Nephron progenitor cell (in vitro differentiated cells): ENCODE results near the gene IRX3.

Source experiments
- DNase-seq: peaks from one replicate; pipeline ENCODE4 v3.0.0; 2021
- H3K27ac Mint-ChIP-seq: 2 replicates; pipeline ENCODE4 v1.8.0; 2021; ENCODE audit warnings: mild to moderate bottlenecking, moderate library complexity, mixed read lengths
- H3K27me3 Mint-ChIP-seq: 2 replicates; pipeline ENCODE4 v1.8.0; 2021; ENCODE audit warnings: mild to moderate bottlenecking, low read depth, mixed read lengths; ENCODE audit not compliant: poor library complexity
- H3K36me3 Mint-ChIP-seq: 2 replicates; pipeline ENCODE4 v1.8.0; 2021; ENCODE audit warnings: low read depth, mixed read lengths
- H3K4me1 Mint-ChIP-seq: 2 replicates; pipeline ENCODE4 v1.8.0; 2021; ENCODE audit warnings: mixed read lengths
- H3K4me3 Mint-ChIP-seq: 2 replicates; pipeline ENCODE4 v1.8.0; 2021; ENCODE audit warnings: mild to moderate bottlenecking, moderate library complexity, mixed read lengths
- H3K9me3 Mint-ChIP-seq: 2 replicates; pipeline ENCODE4 v1.8.0; 2021; ENCODE audit warnings: mild to moderate bottlenecking, moderate library complexity, mixed read lengths
- CTCF ChIP-seq: fragments of 200-600 bp; sonication (generic); IDR thresholded peaks from 2 replicates; pipeline ENCODE4 v1.5.0; 2021; ENCODE audit warnings: antibody characterized with exemption

Gene IRX3

DNA sequence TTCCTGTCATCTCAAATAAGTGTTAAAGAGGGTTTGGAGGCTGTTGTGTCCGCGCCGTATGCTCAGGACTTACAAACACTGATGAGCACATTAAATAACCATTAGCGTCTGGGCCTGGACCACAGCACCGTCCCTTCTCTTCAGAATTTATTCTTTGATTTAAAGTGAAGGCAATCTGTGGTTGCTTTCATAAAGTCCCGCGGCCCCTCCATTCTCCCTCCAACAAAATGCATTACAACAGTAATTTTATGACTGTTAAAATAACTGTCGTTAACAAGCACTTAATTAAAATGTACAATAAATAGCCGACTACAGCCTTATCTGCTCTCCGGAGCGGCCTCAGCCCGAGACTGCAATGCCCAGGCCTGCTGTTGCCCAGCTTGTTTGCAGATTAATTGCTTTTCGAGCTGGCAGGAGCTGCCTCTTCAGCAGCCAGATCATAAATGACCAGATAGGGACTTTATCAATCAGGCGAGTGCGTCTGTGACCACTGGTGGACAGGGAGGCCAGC is 30.6 kb upstream of the IRX3 start:
- peaks cover 7% of the 10 kb centered on the region for H3K9me3 Mint-ChIP-seq

GRCh38 chr16:54316095-54316889 is 29.7 kb upstream of the IRX3 start:
- TF ChIP-seq CTCF, result no peak
- Mint-ChIP-seq H3K36me3 (no peaks in the 10 kb centered on the region), H3K9me3 (peaks cover 7% of the 10 kb centered on the region), H3K27me3 (peaks cover 21% of the 10 kb centered on the region), H3K4me3 (no peak overlapping the region), H3K27ac (no peak overlapping the region), H3K4me1 (peaks cover 34% of the 10 kb centered on the region)
- no peak for DNase-seq

More for the DNA sequence above, 30.6 kb upstream of the IRX3 start:
- no peak for DNase-seq
- H3K4me3 Mint-ChIP-seq, result no peak overlapping the region
- H3K4me1 Mint-ChIP-seq, result peaks cover 38% of the 10 kb centered on the region
- no peak overlapping the region for H3K27ac Mint-ChIP-seq
- TF ChIP-seq CTCF, result no peak
- no peaks in the 10 kb centered on the region for H3K36me3 Mint-ChIP-seq
- H3K27me3 Mint-ChIP-seq, result peaks cover 22% of the 10 kb centered on the region

- TF ChIP-seq CTCF, result no peak
- no peak for DNase-seq
- Mint-ChIP-seq H3K4me1 (peaks cover 21% of the 10 kb centered on the region), H3K27ac (no peak overlapping the region), H3K9me3 (peaks cover 7% of the 10 kb centered on the region), H3K4me3 (no peak overlapping the region), H3K36me3 (no peaks in the 10 kb centered on the region), H3K27me3 (peaks cover 19% of the 10 kb centered on the region)
Observed at GRCh38 chr16:54313789-54314188, 27.2 kb upstream of the IRX3 start.

DNA sequence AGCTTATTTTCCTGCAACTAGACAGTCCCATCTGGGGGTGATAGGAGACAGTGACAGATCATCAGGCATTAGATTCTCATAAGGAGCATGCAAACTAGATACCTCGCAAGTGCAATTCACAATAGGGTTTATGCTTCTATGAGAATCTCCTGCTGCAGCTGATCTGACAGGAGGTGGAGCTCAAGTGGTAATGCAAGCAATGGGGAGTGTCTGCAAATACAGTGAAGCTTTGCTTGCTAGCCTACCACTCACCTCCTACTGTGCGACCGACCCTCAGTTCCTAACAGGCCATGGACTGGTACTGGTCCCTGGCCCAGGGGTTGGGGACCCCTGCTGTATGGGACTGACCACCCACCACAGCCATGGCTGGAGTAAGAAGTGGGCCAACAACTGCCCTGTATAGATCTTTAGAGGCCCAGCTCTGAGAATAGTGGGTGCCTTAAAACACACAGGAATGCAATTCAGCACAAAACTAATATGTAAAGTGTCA is 26.0 kb upstream of the IRX3 start:
- Mint-ChIP-seq H3K36me3 (no peaks in the 10 kb centered on the region), H3K4me1 (peaks cover 19% of the 10 kb centered on the region), H3K4me3 (no peak overlapping the region), H3K27ac (no peak overlapping the region), H3K27me3 (peaks cover 21% of the 10 kb centered on the region), H3K9me3 (peaks cover 7% of the 10 kb centered on the region)
- no peak for TF ChIP-seq CTCF
- no peak for DNase-seq

DNA sequence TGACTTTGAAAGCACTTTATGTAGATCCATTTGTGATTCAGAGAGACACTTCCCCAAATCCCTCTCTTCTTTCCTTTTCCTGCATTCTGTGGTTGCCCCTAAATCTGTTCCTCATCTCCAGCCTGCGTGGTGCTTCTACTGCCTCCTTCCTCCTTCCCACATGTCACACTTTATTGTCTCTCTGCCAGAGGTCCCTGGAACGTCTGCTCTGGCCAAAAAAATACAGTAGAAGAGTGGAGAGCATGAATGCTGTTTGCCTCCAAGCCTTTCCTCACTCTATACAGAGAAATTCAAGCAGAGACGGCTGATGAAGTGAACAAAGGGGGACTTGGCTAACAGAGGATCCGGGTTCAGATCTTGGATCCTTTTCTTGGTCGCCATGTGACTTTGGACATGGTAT is 22.8 kb upstream of the IRX3 start:
- no peak for DNase-seq
- peaks cover 36% of the 10 kb centered on the region for H3K4me1 Mint-ChIP-seq
- no peak overlapping the region for H3K4me3 Mint-ChIP-seq
- no peak overlapping the region for H3K27ac Mint-ChIP-seq
- TF ChIP-seq CTCF, result no peak
- no peaks in the 10 kb centered on the region for H3K36me3 Mint-ChIP-seq
- H3K27me3 Mint-ChIP-seq, result peaks cover 21% of the 10 kb centered on the region
- H3K9me3 Mint-ChIP-seq, result peaks cover 7% of the 10 kb centered on the region
